K562 (cell line): ENCODE results near the gene WNT7B. TPM values are rescaled to one million over a fixed set of nuclear protein-coding genes. Genes with fewer than 3 reads are reported as not detected.

Source experiments
- ATAC-seq: fragments of 200-7000 bp; cut with Tn5 transposase; 3 replicates; pipeline ENCODE4 v1.9.1; 2020; ENCODE audit warnings: moderate library complexity
- BruUV-seq: library from RNA; stranded (reverse); fragments of 400-500 nt; replicated peaks from 2 replicates; lab custom pipeline; 2021; lab: Mats Ljungman, UMichigan
- CTCF ChIA-PET: fragments of 300-600 bp; formaldehyde crosslinking; extraction: SDS; loops from one replicate; lab custom pipeline; 2021; ENCODE audit warnings: low intra/inter-chr PET ratio; lab: Yijun Ruan, JAX
- POLR2A ChIA-PET: fragments of 300-600, 350-650 bp; sonication (Branson Sonifier 250); formaldehyde crosslinking; extraction: SDS; loops from one replicate; lab custom pipeline; 2021; ENCODE audit warnings: antibody characterized with exemption, inconsistent platforms; lab: Yijun Ruan, JAX
- DNase-seq, 4 experiments: peaks; one replicate each; pipeline versions ENCODE4 v3.0.0 to v3.0.0-alpha.2; 2011 to 2018; ENCODE audit warnings: low spot score in 3 of 4, mixed read lengths in 3 of 4; ENCODE audit errors: extremely low read depth in 1 of 4
- FAIRE-seq: peaks from 2 replicates; lab custom pipeline; 2011; peaks lifted over from hg19 to GRCh38; lab: Jason Lieb, UNC
- H2AFZ ChIP-seq: 2 replicates; pipeline ENCODE4 v1.6.0; 2011; ENCODE audit warnings: low read depth, low read length, control low read depth, inconsistent platforms
- H3K27ac ChIP-seq: fragments of 200-600 bp; 3 replicates; pipeline ENCODE4 v1.8.0; 2011; ENCODE audit warnings: low read depth, mild to moderate bottlenecking, control low read depth, inconsistent platforms, low read length, moderate library complexity, mixed read lengths; ENCODE audit errors: extremely low read depth
- H3K27me3 ChIP-seq, 2 experiments: fragments of 300-600 bp in 1 of 2; 2 replicates in 1 of 2; 3 replicates in 1 of 2; pipeline versions ENCODE4 v1.6.0 to v1.8.0; 2011; ENCODE audit warnings: inconsistent platforms in 2 of 2, low read length in 2 of 2, mild to moderate bottlenecking in 1 of 2, mixed read lengths in 1 of 2, moderate library complexity in 1 of 2; ENCODE audit not compliant: control insufficient read depth in 2 of 2, insufficient read depth in 2 of 2
- H3K36me3 ChIP-seq: fragments of 300-600 bp; 3 replicates; pipeline ENCODE4 v1.8.0; 2011; ENCODE audit warnings: mild to moderate bottlenecking, low read length, inconsistent platforms; ENCODE audit not compliant: control insufficient read depth, insufficient read depth
- H3K4me1 ChIP-seq, 2 experiments: fragments of 200-600 bp in 1 of 2; replicated peaks in 1 of 2; 2 replicates in 1 of 2; 3 replicates in 1 of 2; pipeline versions ENCODE4 v1.5.1 to v1.8.0; 2011; ENCODE audit warnings: inconsistent platforms in 2 of 2, low read length in 2 of 2, mild to moderate bottlenecking in 1 of 2, mixed read lengths in 1 of 2, moderate library complexity in 1 of 2; ENCODE audit not compliant: control insufficient read depth in 2 of 2, insufficient read depth in 2 of 2
- H3K4me2 ChIP-seq: 2 replicates; pipeline ENCODE4 v1.6.1; 2011; ENCODE audit warnings: low read length, control low read depth, inconsistent platforms, mixed read lengths; ENCODE audit not compliant: insufficient read depth
- H3K4me3 ChIP-seq: fragments of 200-600 bp; sonication (generic), shearing (Covaris generic); 2 replicates; pipeline ENCODE4 v1.5.1; 2016; ENCODE audit warnings: control low read depth, inconsistent platforms
- H3K79me2 ChIP-seq: fragments of 200-600 bp; 3 replicates; pipeline ENCODE4 v1.8.0; 2011; ENCODE audit warnings: low read length, inconsistent platforms; ENCODE audit not compliant: control insufficient read depth, insufficient read depth
- H3K9ac ChIP-seq, 2 experiments: 2 replicates each; pipeline versions ENCODE4 v1.6.0 to v1.6.1; 2011; ENCODE audit warnings: low read depth in 2 of 2, low read length in 2 of 2, control low read depth in 1 of 2, inconsistent platforms in 1 of 2, mild to moderate bottlenecking in 1 of 2, mixed read lengths in 1 of 2; ENCODE audit not compliant: insufficient read depth in 1 of 2
- H3K9me1 ChIP-seq: one replicate; pipeline ENCODE4 v1.6.0; 2011; ENCODE audit warnings: inconsistent platforms, mild to moderate bottlenecking, low read length, moderate library complexity; ENCODE audit not compliant: control insufficient read depth, insufficient read depth
- H3K9me3 ChIP-seq: replicated peaks from 2 replicates; pipeline ENCODE4 v1.5.1; 2011; ENCODE audit warnings: low read depth, low read length, inconsistent platforms; ENCODE audit not compliant: control insufficient read depth, insufficient read depth
- H4K20me1 ChIP-seq: replicated peaks from 2 replicates; pipeline ENCODE4 v1.6.1; 2011; ENCODE audit warnings: low read length, inconsistent platforms, mixed read lengths; ENCODE audit not compliant: control insufficient read depth, insufficient read depth
- ARHGAP35 ChIP-seq: fragments of 450-650 bp; IDR thresholded peaks from 2 replicates; pipeline ENCODE4 v1.6.1; 2018; ENCODE audit not compliant: partially characterized antibody
- DPF2 ChIP-seq: fragments of 450-650 bp; IDR thresholded peaks from 2 replicates; pipeline ENCODE4 v1.6.1; 2016
- EHMT2 ChIP-seq: fragments of 450-650 bp; IDR thresholded peaks from 2 replicates; pipeline ENCODE4 v1.6.1; 2018; ENCODE audit warnings: antibody characterized with exemption
- HDAC6 ChIP-seq: IDR thresholded peaks from 2 replicates; pipeline ENCODE4 v1.6.1; 2012; ENCODE audit warnings: low read depth, mild to moderate bottlenecking, control low read depth, inconsistent platforms, low read length, moderate library complexity
- HOXB6 ChIP-seq: fragments of 250-450 bp; sonication (Bioruptor Pico); IDR thresholded peaks from 2 replicates; pipeline ENCODE4 v1.5.1; 2022; ENCODE audit warnings: mild to moderate bottlenecking, borderline replicate concordance
- JUND ChIP-seq, 2 experiments: IDR thresholded peaks; 2 replicates in 1 of 2; 3 replicates in 1 of 2; pipeline ENCODE4 v1.6.1; 2011; ENCODE audit warnings: borderline replicate concordance in 2 of 2, low read depth in 2 of 2, low read length in 2 of 2, improper control_type of control experiment in 1 of 2, missing biosample characterization in 1 of 2, missing genetic modification characterization in 1 of 2, missing genetic modification reagents in 1 of 2
- LARP7 ChIP-seq: fragments of 450-650 bp; IDR thresholded peaks from 2 replicates; pipeline ENCODE4 v1.6.1; 2016
- NBN ChIP-seq: fragments of 450-650 bp; IDR thresholded peaks from 2 replicates; pipeline ENCODE4 v1.6.1; 2016; ENCODE audit warnings: low read depth, mild to moderate bottlenecking
- NCOA1 ChIP-seq: fragments of 450-650 bp; IDR thresholded peaks from 2 replicates; pipeline ENCODE4 v1.6.1; 2016; ENCODE audit warnings: low read depth
- NFIX ChIP-seq: fragments of 250-450 bp; sonication (Bioruptor Pico); IDR thresholded peaks from 2 replicates; pipeline ENCODE4 v1.4.0; 2020; ENCODE audit warnings: low read depth, mild to moderate bottlenecking, moderate library complexity
- OTX1 ChIP-seq: fragments of 450-650 bp; formaldehyde crosslinking; IDR thresholded peaks from 2 replicates; pipeline ENCODE4 v1.4.0; 2022; ENCODE audit warnings: mild to moderate bottlenecking
- PCBP2 ChIP-seq: fragments of 200-400 bp; formaldehyde crosslinking; IDR thresholded peaks from 2 replicates; pipeline ENCODE4 v1.6.1; 2018; ENCODE audit warnings: low read length, low read depth, mild to moderate bottlenecking, moderate library complexity; ENCODE audit not compliant: poor library complexity, severe bottlenecking
- PHF20 ChIP-seq: fragments of 450-650 bp; IDR thresholded peaks from 2 replicates; pipeline ENCODE4 v1.6.1; 2018; ENCODE audit not compliant: partially characterized antibody
- PRMT5 ChIP-seq: sonication (generic); formaldehyde crosslinking; IDR thresholded peaks from 2 replicates; pipeline ENCODE4 v1.5.0; 2020; ENCODE audit warnings: missing genetic modification reagents
- SRSF7 ChIP-seq: fragments of 200-400 bp; formaldehyde crosslinking; optimal IDR thresholded peaks from 2 replicates; pipeline ENCODE3; 2017; ENCODE audit warnings: mild to moderate bottlenecking, low read depth, low read length
- TCF7L2 ChIP-seq: fragments of 150-350 bp; IDR thresholded peaks from 2 replicates; pipeline ENCODE4 v1.6.1; 2016; ENCODE audit warnings: low read depth, mild to moderate bottlenecking, low read length, moderate library complexity
- TFAM ChIP-seq: fragments of 250-450 bp; sonication (Bioruptor Pico); conservative IDR thresholded peaks from 2 replicates; pipeline ENCODE4 v1.5.0; 2021; ENCODE audit warnings: mild to moderate bottlenecking, moderate library complexity
- TGIF2 ChIP-seq: sonication (generic); formaldehyde crosslinking; IDR thresholded peaks from 2 replicates; pipeline ENCODE4 v1.8.1; 2022; ENCODE audit warnings: mild to moderate bottlenecking, missing genetic modification reagents, moderate library complexity
- YBX1 ChIP-seq: fragments of 450-650 bp; IDR thresholded peaks from 2 replicates; pipeline ENCODE4 v1.7.1; 2016; ENCODE audit warnings: mild to moderate bottlenecking
- ZBTB8A ChIP-seq: fragments of 450-650 bp; IDR thresholded peaks from 2 replicates; pipeline ENCODE4 v1.6.1; 2018; ENCODE audit warnings: mild to moderate bottlenecking, moderate library complexity; ENCODE audit not compliant: partially characterized antibody
- ZKSCAN1 ChIP-seq: fragments of 150-350 bp; IDR thresholded peaks from 2 replicates; pipeline ENCODE4 v1.6.1; 2016; ENCODE audit warnings: low read depth, low read length
- ZNF41 ChIP-seq: fragments of 250-450 bp; sonication (Bioruptor Pico); conservative IDR thresholded peaks from 2 replicates; pipeline ENCODE4 v1.4.0; 2020; ENCODE audit warnings: mild to moderate bottlenecking
- ZNF717 ChIP-seq: fragments of 250-450 bp; sonication (Bioruptor Pico); IDR thresholded peaks from 2 replicates; pipeline ENCODE4 v1.5.0; 2021
- WGBS: fragments of 100-300 bp; shearing (Covaris generic); methylation state at CpG from one replicate; pipeline ENCODE4 v1.1.6; 2016; ENCODE audit warnings: low coverage, mixed read lengths; ENCODE audit not compliant: insufficient coverage; ENCODE audit errors: missing lambda C conversion rate; 5-methylcytosine and 5-hydroxymethylcytosine counted together
- in situ Hi-C: fragments of 300-500 bp; cut with MboI; formaldehyde crosslinking; loops from 4 replicates; pipeline ENCODE4 v1.15.0; 2018; ENCODE audit warnings: inconsistent platforms, mixed read lengths
- intact Hi-C: fragments of 100-400 bp; cut with micrococcal nuclease; formaldehyde crosslinking; loops from 2 replicates; pipeline ENCODE4 v1.14.2; 2022
- polyA plus RNA-seq, 8 experiments: library from polyadenylated mRNA; depleted of rRNA in 4 of 8; stranded (reverse) in 5 of 8; unstranded in 3 of 8; fragments of >200 nt; fragmentation: Nextera tagmentation in 2 of 8; fragmentation: Illumina TruSeq in 1 of 8; extraction: Ambion mirVana in 2 of 8; extraction: Trizol in 1 of 8; gene quantifications; 2 replicates each; pipeline versions ENCODE4 v1.2.1 to v1.2.3, GENCODE V29; 2011 to 2014; ENCODE audit warnings: inconsistent platforms in 1 of 8, missing spikeins in 1 of 8
- total RNA-seq, 7 experiments: library from RNA; depleted of rRNA in 6 of 7; stranded (reverse); fragments of >200 nt in 6 of 7; fragmentation: Illumina TruSeq in 2 of 7; extraction: Trizol in 2 of 7; gene quantifications; 2 replicates each; pipeline versions ENCODE4 v1.2.1 to v1.2.3, GENCODE V29; 2011 to 2021; ENCODE audit warnings: low replicate concordance in 1 of 7
- TF ChIP-seq, protein P1 (sequence below): fragments of 450-650 bp; IDR thresholded peaks from 2 replicates; pipeline ENCODE4 v1.6.1; 2016; ENCODE audit warnings: antibody characterized with exemption
- TF ChIP-seq, protein P2 (sequence below): sonication (generic); formaldehyde crosslinking; IDR thresholded peaks from 2 replicates; pipeline ENCODE4 v1.8.0; 2022; ENCODE audit warnings: missing genetic modification reagents, mild to moderate bottlenecking, borderline replicate concordance

Gene WNT7B
- total and polyA plus RNA-seq, 9 of the 15 experiments (the other 6 are each of a cell fraction or from before 2014, with no cell fraction given) = not detected

DNA sequence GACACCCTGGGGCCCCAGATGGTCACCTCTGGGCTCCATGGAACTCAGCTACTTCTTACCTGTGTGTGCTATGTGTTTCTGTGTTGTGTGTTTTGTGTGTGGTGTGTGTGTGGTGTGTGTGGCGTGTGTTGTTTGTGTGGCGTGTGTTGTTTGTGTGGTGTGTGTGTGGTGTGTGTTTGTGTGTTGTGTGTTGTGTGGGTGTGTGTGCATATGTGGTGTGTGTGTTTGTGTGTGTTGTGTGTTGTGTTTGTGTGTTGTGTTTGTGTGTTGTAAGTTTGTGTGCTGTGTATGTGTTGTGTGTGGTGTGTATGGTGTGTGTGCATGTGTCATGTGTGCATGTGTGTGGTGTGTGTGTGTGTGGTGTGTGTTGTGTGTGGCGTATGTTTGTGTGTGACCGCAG lies 3.8 kb upstream of the WNT7B start:
- FAIRE-seq = peak; percentile 87
- Histone ChIP-seq H3K4me2 (no peak overlapping the region), H3K27me3 (peaks cover 4 to 14% of the 10 kb centered on the region in 2 experiments; a peak in 4 of 5 replicates), H4K20me1 (peaks cover 7% of the 10 kb centered on the region), H3K27ac (no peak overlapping the region), H3K9me3 (peaks cover 3% of the 10 kb centered on the region; the same call in 1 of the 2 replicates), H3K4me1 (peaks cover 0 to 26% of the 10 kb centered on the region in 2 experiments; a peak in 3 of 5 replicates), H3K79me2 (no peaks in the 10 kb centered on the region), H3K9ac (no peak overlapping the region), H2AFZ (no peak overlapping the region), H3K9me1 (no peaks in the 10 kb centered on the region), H3K4me3 (no peak overlapping the region), H3K36me3 (no peaks in the 10 kb centered on the region)
- CTCF ChIA-PET = no interaction called here
- intact Hi-C loops (no loop called here), in situ Hi-C loops (loop anchor here (5.0 kb wide), 1 partner anchor 338 kb away; no protein-coding TSS in a partner anchor)
- POLR2A ChIA-PET = interaction anchor here (0.5 kb wide), 1 partner anchor 8 kb away, joined by 3 read pairs; no protein-coding TSS in a partner anchor
- ATAC-seq = no peak
- 13% methylated on average over 2 of the region's 4 CpGs for WGBS
- no peak for DNase-seq
- no TSS peak for BruUV-seq
- TF ChIP-seq TCF7L2 (no peak), NCOA1 (no peak), LARP7 (no peak), PHF20 (peak; percentile 82), ARHGAP35 (peak; percentile 23), OTX1 (0 out of 2 replicates have a peak, but pooled peaks have one; percentile 20), ZNF41 (no peak), SRSF7 (no peak), ZBTB8A (no peak), ZNF717 (CRISPR knock-in tag) (no peak), TFAM (CRISPR knock-in tag) (no peak), YBX1 (0 out of 2 replicates have a peak, but pooled peaks have one; percentile 35), PRMT5 (CRISPR knock-in tag) (no peak), TGIF2 (CRISPR knock-in tag) (no peak), PCBP2 (no peak), DPF2 (0 out of 2 replicates have a peak, but pooled peaks have one; percentile 13), NBN (no peak), ZKSCAN1 (no peak), JUND (IDR thresholded peaks at IDR 0.05; ENCODE audit: borderline replicate concordance, low read depth, low read length) (no peak), JUND (tag; IDR thresholded peaks at IDR 0.05; ENCODE audit: borderline replicate concordance, low read depth, low read length) (no peak), HOXB6 (CRISPR knock-in tag) (no peak), NFIX (CRISPR knock-in tag) (no peak), EHMT2 (no peak), HDAC6 (no peak)
- TF ChIP-seq, protein P1, sequence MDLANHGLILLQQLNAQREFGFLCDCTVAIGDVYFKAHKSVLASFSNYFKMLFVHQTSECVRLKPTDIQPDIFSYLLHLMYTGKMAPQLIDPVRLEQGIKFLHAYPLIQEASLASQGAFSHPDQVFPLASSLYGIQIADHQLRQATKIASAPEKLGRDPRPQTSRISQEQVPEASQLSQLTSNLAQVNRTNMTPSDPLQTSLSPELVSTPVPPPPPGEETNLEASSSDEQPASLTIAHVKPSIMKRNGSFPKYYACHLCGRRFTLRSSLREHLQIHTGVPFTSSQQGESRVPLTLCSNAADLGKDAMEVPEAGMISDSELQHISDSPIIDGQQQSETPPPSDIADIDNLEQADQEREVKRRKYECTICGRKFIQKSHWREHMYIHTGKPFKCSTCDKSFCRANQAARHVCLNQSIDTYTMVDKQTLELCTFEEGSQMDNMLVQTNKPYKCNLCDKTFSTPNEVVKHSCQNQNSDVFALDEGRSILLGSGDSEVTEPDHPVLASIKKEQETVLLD = no peak
- TF ChIP-seq, protein P2, sequence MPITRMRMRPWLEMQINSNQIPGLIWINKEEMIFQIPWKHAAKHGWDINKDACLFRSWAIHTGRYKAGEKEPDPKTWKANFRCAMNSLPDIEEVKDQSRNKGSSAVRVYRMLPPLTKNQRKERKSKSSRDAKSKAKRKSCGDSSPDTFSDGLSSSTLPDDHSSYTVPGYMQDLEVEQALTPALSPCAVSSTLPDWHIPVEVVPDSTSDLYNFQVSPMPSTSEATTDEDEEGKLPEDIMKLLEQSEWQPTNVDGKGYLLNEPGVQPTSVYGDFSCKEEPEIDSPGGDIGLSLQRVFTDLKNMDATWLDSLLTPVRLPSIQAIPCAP = no peak
